AG09309 (cell line): ENCODE results near the gene MINDY3.

Experiments
- DNase-seq: peaks from one replicate; pipeline ENCODE4 v3.0.0-alpha.2; 2010; ENCODE audit warnings: low read depth
- H3K4me3 ChIP-seq: 2 replicates; pipeline ENCODE4 v1.5.1; 2011; ENCODE audit warnings: mild to moderate bottlenecking, low read depth, low read length, moderate library complexity; ENCODE audit not compliant: control insufficient read depth
- CTCF ChIP-seq: IDR thresholded peaks from 2 replicates; pipeline ENCODE4 v1.5.1; 2011; ENCODE audit warnings: mild to moderate bottlenecking, low read depth, low read length, inconsistent platforms; ENCODE audit not compliant: insufficient read depth, control insufficient read depth; ENCODE audit errors: missing control alignments

Gene MINDY3

GRCh38 chr10:15847481-15847880, 12.8 kb downstream of the MINDY3 start:
- H3K4me3 ChIP-seq = no peak overlapping the region
- TF ChIP-seq CTCF = no peak
- DNase-seq = no peak

GRCh38 chr10:15844517-15844916, 15.8 kb downstream of the MINDY3 start:
- DNase-seq = no peak
- H3K4me3 ChIP-seq = no peak overlapping the region
- TF ChIP-seq CTCF = no peak

- no peak for DNase-seq
- no peak overlapping the region for H3K4me3 ChIP-seq
- TF ChIP-seq CTCF = no peak
These were observed 16.6 kb downstream of the MINDY3 start for GRCh38 chr10:15843695-15844094.

GRCh38 chr10:15842556-15843169, 17.6 kb downstream of the MINDY3 start:
- H3K4me3 ChIP-seq = no peak overlapping the region
- no peak for DNase-seq
- TF ChIP-seq CTCF = no peak

DNA sequence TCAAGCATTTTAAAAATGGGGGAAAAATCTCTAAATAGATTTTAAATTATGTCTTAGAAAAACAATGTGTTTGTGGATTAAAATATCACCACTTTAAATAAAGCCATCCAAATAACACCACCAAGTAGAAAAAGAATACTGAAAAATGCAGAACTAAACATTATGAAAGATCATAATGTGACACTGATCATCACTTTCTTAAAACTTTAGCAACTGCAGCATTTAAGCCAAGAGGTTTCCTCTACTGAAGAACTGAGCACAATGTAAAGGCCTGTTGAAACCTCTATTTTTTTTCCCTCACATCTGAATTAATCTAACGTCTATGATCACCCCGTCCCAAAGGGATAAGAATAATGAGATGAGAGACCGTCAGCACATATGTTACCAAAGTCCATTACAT, 18.6 kb downstream of the MINDY3 start:
- DNase-seq = no peak
- no peak for TF ChIP-seq CTCF
- H3K4me3 ChIP-seq = no peak overlapping the region

DNA sequence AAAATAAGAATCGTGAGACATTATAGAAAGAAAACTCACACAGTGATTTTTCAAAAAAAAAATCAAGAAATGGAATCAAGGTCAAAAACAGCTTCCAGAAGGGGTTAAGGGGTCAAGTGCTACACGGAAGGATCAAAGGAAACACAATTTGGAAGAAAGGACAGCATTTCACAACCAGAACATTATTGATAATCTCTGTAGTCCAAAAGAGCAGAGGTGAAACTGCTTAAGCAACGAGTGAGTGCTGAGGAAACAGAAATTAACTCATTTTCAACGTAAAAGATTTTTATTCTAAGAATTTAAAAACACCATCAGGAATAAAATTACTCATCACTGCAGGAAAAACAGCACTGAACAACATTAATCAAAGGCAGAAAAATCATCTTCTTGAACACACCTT, 23.5 kb downstream of the MINDY3 start:
- H3K4me3 ChIP-seq = no peak overlapping the region
- TF ChIP-seq CTCF = no peak
- DNase-seq = no peak

DNA sequence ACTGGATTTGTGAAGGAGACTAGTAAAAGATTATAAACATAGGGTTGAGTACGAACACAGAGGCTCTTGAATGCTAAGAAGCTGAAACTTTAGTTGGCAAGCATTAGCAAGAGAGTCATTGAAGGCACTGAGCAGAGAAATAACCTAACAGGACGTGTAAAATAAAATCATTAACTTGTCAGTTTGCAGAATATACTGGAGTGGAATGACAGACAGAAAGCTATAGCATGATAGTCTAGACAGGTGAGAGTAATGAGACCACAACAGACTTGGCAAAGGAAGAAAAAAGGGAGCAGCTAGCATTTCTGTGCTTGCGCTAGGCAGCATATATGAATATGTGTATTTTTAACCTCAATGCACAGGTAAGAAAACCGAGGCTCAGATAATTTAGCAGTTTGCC, 30.8 kb downstream of the MINDY3 start:
- no peak for TF ChIP-seq CTCF
- H3K4me3 ChIP-seq = no peak overlapping the region
- DNase-seq = no peak
